ENCODE data around the gene CPVL.

The CPVL gene

GRCh38 chr7:29158795-29159423, 12.6 kb upstream of the CPVL start:
- DNase-seq (ENCODE audit: low spot score): no peak
- H3K27ac ChIP-seq: no peak overlapping the region
- CTCF ChIA-PET: interaction anchor here (0.6 kb wide), 1 partner anchor 33 kb away, joined by 3 read pairs; no protein-coding TSS in a partner anchor
- POLR2A ChIA-PET (ENCODE audit: low non-redundant PET): no interaction called here
- TF ChIP-seq CTCF (conservative IDR thresholded peaks at IDR 0.05; ENCODE audit: low read depth): no peak

- CTCF ChIA-PET: interaction anchor here (0.5 to 1.3 kb wide), 6 partner anchors 11 to 1013 kb away, joined by 3 to 5 read pairs (median 3); partner anchors contain the start of gene CPVL
- TF ChIP-seq CTCF (conservative IDR thresholded peaks at IDR 0.05; ENCODE audit: low read depth): no peak
Observed at GRCh38 chr7:29156907-29157452, 10.6 kb upstream of the CPVL start.

GRCh38 chr7:29154076-29154475, 7.7 kb upstream of the CPVL start:
- no peak overlapping the region for H3K27ac ChIP-seq
- ChIA-PET CTCF (no interaction called here), POLR2A (ENCODE audit: low non-redundant PET) (no interaction called here)
- TF ChIP-seq CTCF (conservative IDR thresholded peaks at IDR 0.05; ENCODE audit: low read depth): no peak
- DNase-seq (ENCODE audit: low spot score): no peak

More at GRCh38 chr7:29156907-29157452, 10.6 kb upstream of the CPVL start:
- no peak overlapping the region for H3K27ac ChIP-seq
- no peak for DNase-seq (ENCODE audit: low spot score)
- POLR2A ChIA-PET (ENCODE audit: low non-redundant PET): no interaction called here

- ChIA-PET POLR2A (ENCODE audit: low non-redundant PET) (no interaction called here), CTCF (no interaction called here)
- TF ChIP-seq CTCF (conservative IDR thresholded peaks at IDR 0.05; ENCODE audit: low read depth): no peak
- DNase-seq (ENCODE audit: low spot score): no peak
- no peak overlapping the region for H3K27ac ChIP-seq
Observed at GRCh38 chr7:29150856-29151255, 4.5 kb upstream of the CPVL start.

- ChIA-PET CTCF (no interaction called here), POLR2A (ENCODE audit: low non-redundant PET) (no interaction called here)
- H3K27ac ChIP-seq: no peak overlapping the region
- no peak for DNase-seq (ENCODE audit: low spot score)
- no peak for TF ChIP-seq CTCF (conservative IDR thresholded peaks at IDR 0.05; ENCODE audit: low read depth)
Observed at GRCh38 chr7:29149036-29149435, 2.7 kb upstream of the CPVL start.

GRCh38 chr7:29147821-29148220, 1.5 kb upstream of the CPVL start:
- no peak overlapping the region for H3K27ac ChIP-seq
- CTCF ChIA-PET: interaction anchor here (0.7 to 2.0 kb wide), 3 partner anchors 38 to 226 kb away, joined by 3 to 7 read pairs (median 6); no protein-coding TSS in a partner anchor
- POLR2A ChIA-PET (ENCODE audit: low non-redundant PET): no interaction called here
- no peak for DNase-seq (ENCODE audit: low spot score)
- no peak for TF ChIP-seq CTCF (conservative IDR thresholded peaks at IDR 0.05; ENCODE audit: low read depth)
